Measurements from ENCODE around the gene HOXB2. TPM values are rescaled to one million over a fixed set of nuclear protein-coding genes. Genes with fewer than 3 reads are reported as not detected.

HOXB2 gene
- polyA plus RNA-seq, 3 donors = 1.6 to 3.8 (median 3.3) TPM

DNA sequence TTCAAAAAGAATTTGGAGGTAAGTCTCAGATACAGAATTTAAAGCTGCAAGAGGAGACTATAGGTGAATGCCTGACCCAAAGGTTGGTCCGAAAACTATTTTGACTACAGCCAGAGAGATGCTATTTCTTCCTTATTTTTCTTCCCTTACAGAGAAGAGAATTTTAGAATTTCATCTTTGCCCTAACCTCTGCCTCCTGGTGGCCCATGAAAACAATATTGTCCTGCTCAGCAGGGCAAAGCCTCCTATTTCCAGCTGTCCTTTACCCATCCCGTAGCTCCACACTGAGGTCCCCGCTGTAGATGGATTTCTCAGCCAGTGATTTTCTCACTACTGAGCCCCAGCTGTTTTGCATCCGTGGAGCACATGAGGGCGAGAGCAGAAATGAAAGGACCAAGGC lies 38.7 kb downstream of the HOXB2 start:
- Histone ChIP-seq H3K9me3 (replicated peaks in 1 of 2; ENCODE audit: control insufficient read depth in 1 of 2, insufficient read depth in 1 of 2, low read length in 2 of 2) (no peaks in the 10 kb centered on the region), H2AFZ (ENCODE audit: insufficient read depth, low read depth, low read length, poor library complexity, severe bottlenecking) (no peak overlapping the region), H3K9ac (ENCODE audit: insufficient read depth, low read length, poor library complexity, severe bottlenecking) (no peak overlapping the region), H3K27me3 (ENCODE audit: control insufficient read depth in 2 of 2, insufficient read depth in 2 of 2, low read length in 2 of 2) (peaks cover 4 to 9% of the 10 kb centered on the region in 2 donors), H3K4me2 (replicated peaks; ENCODE audit: extremely low read depth, low read length, poor library complexity, severe bottlenecking) (no peak overlapping the region), H3K27ac (ENCODE audit: low read depth in 1 of 2, low read length in 2 of 2) (no peak overlapping the region), H3K79me2 (ENCODE audit: insufficient read depth, low read length) (no peaks in the 10 kb centered on the region), H3K36me3 (replicated peaks in 1 of 2; ENCODE audit: control insufficient read depth in 1 of 2, insufficient read depth in 2 of 2, low read length in 2 of 2) (no peaks in the 10 kb centered on the region), H3K4me1 (ENCODE audit: control insufficient read depth in 1 of 2, insufficient read depth in 2 of 2, low read length in 2 of 2) (no peaks in the 10 kb centered on the region), H4K20me1 (ENCODE audit: insufficient read depth, low read length) (no peaks in the 10 kb centered on the region), H3K4me3 (replicated peaks in 1 of 3; ENCODE audit: low read depth in 2 of 3, low read length in 3 of 3) (no peak overlapping the region)
- WGBS (ENCODE audit: insufficient coverage) = 96% methylated on average over 3 of the region's 5 CpGs
- Mint-ChIP-seq H3K4me3 (no peak overlapping the region), H3K27me3 (ENCODE audit: low read depth in 3 of 3) (peaks cover 5 to 21% (median 8%) of the 10 kb centered on the region in 3 donors), H3K4me1 (peaks cover 3% of the 10 kb centered on the region), H3K36me3 (no peaks in the 10 kb centered on the region), H3K27ac (peak overlapping the region in 1 of 7 donors; percentile 19), H3K9me3 (peaks cover 0 to 5% (median 0%) of the 10 kb centered on the region in 7 donors)
- TF ChIP-seq, protein P1, sequence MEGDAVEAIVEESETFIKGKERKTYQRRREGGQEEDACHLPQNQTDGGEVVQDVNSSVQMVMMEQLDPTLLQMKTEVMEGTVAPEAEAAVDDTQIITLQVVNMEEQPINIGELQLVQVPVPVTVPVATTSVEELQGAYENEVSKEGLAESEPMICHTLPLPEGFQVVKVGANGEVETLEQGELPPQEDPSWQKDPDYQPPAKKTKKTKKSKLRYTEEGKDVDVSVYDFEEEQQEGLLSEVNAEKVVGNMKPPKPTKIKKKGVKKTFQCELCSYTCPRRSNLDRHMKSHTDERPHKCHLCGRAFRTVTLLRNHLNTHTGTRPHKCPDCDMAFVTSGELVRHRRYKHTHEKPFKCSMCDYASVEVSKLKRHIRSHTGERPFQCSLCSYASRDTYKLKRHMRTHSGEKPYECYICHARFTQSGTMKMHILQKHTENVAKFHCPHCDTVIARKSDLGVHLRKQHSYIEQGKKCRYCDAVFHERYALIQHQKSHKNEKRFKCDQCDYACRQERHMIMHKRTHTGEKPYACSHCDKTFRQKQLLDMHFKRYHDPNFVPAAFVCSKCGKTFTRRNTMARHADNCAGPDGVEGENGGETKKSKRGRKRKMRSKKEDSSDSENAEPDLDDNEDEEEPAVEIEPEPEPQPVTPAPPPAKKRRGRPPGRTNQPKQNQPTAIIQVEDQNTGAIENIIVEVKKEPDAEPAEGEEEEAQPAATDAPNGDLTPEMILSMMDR (IDR thresholded peaks at IDR 0.05) = no peak
- intact Hi-C loops (cut with micrococcal nuclease) = no loop called here
- no peak for DNase-seq

DNA sequence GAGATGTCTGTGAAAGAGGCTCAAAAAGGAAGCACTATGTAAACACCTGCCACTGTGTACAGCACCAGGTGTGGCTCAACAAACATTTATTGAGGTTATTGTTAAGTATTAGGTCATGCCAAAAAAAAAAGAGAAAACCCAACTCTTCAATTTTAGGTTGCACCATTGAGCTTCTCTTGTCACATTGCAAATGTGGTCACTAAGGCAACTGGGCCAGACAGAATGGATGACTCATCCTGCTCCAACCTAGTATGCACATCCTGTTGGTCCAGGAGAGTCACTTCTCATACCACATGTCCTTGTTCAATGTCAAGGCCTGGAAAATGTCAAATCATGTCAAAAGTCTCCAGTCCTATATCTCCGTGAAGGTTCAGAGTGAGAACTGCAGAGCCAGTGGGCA lies 39.1 kb downstream of the HOXB2 start:
- peak; percentile 44 to 76 (median 66) for DNase-seq
- no peaks in the 10 kb centered on the region for H3K9me3 ChIP-seq (replicated peaks in 1 of 2; ENCODE audit: control insufficient read depth in 1 of 2, insufficient read depth in 1 of 2, low read length in 2 of 2)
- Mint-ChIP-seq H3K4me3 (peak overlapping the region in 1 of 2 donors; percentile 26), H3K9me3 (peaks cover 0 to 5% (median 0%) of the 10 kb centered on the region in 7 donors), H3K27me3 (ENCODE audit: low read depth in 3 of 3) (peaks cover 5 to 22% (median 11%) of the 10 kb centered on the region in 3 donors), H3K4me1 (peaks cover 3% of the 10 kb centered on the region), H3K36me3 (no peaks in the 10 kb centered on the region), H3K27ac (peak overlapping the region in 1 of 7 donors; percentile 19)
- H3K27me3 ChIP-seq (ENCODE audit: control insufficient read depth in 2 of 2, insufficient read depth in 2 of 2, low read length in 2 of 2) = peaks cover 4 to 9% of the 10 kb centered on the region in 2 donors
- no peak overlapping the region for H3K9ac ChIP-seq (ENCODE audit: insufficient read depth, low read length, poor library complexity, severe bottlenecking)
- H4K20me1 ChIP-seq (ENCODE audit: insufficient read depth, low read length) = no peaks in the 10 kb centered on the region
- intact Hi-C loops (cut with micrococcal nuclease) = no loop called here
- H3K4me1 ChIP-seq (ENCODE audit: control insufficient read depth in 1 of 2, insufficient read depth in 2 of 2, low read length in 2 of 2) = no peaks in the 10 kb centered on the region
- TF ChIP-seq, protein P1 (IDR thresholded peaks at IDR 0.05) = no peak
- no CpG with 5 or more reads among the region's 1 CpG for WGBS (ENCODE audit: insufficient coverage)
- no peaks in the 10 kb centered on the region for H3K36me3 ChIP-seq (replicated peaks in 1 of 2; ENCODE audit: control insufficient read depth in 1 of 2, insufficient read depth in 2 of 2, low read length in 2 of 2)
- no peak overlapping the region for H3K4me2 ChIP-seq (replicated peaks; ENCODE audit: extremely low read depth, low read length, poor library complexity, severe bottlenecking)
- H2AFZ ChIP-seq (ENCODE audit: insufficient read depth, low read depth, low read length, poor library complexity, severe bottlenecking) = no peak overlapping the region
- H3K4me3 ChIP-seq (replicated peaks in 1 of 3; ENCODE audit: low read depth in 2 of 3, low read length in 3 of 3) = no peak overlapping the region
- H3K27ac ChIP-seq (ENCODE audit: low read depth in 1 of 2, low read length in 2 of 2) = no peak overlapping the region
- no peaks in the 10 kb centered on the region for H3K79me2 ChIP-seq (ENCODE audit: insufficient read depth, low read length)

Data from CD14-positive monocyte (primary cell).